Neural cell (in vitro differentiated cells): ENCODE data around the gene CFL2. TPM values are rescaled to one million over a fixed set of nuclear protein-coding genes. Genes with fewer than 3 reads are reported as not detected.

Experiments used
- H2AFZ ChIP-seq: fragments of 200-600, 300-800 bp; sonication (generic), shearing (Covaris generic); 2 replicates; pipeline ENCODE4 v1.6.0; 2014; ENCODE audit warnings: low read depth, mild to moderate bottlenecking, antibody characterized with exemption, low read length, moderate library complexity
- H3F3A ChIP-seq: fragments of 200-600 bp; shearing (Covaris generic); 2 replicates; pipeline ENCODE4 v1.6.1; 2016; ENCODE audit warnings: mild to moderate bottlenecking, moderate library complexity, mixed read lengths, antibody characterized with exemption, low read length; ENCODE audit not compliant: insufficient read depth, poor library complexity, severe bottlenecking
- H3K27ac ChIP-seq: fragments of 200-600, 300-800 bp; sonication (generic), shearing (Covaris generic); 2 replicates; pipeline ENCODE4 v1.5.1; 2014; ENCODE audit warnings: mild to moderate bottlenecking, low read length, moderate library complexity
- H3K27me3 ChIP-seq: fragments of 300-800, 200-600 bp; sonication (generic), shearing (Covaris generic); 2 replicates; pipeline ENCODE4 v1.6.0; 2014; ENCODE audit warnings: mild to moderate bottlenecking, low read depth, low read length, moderate library complexity; ENCODE audit not compliant: insufficient read depth
- H3K36me3 ChIP-seq: fragments of 300-800, 200-600 bp; sonication (generic), shearing (Covaris generic); 2 replicates; pipeline ENCODE4 v1.5.1; 2014; ENCODE audit warnings: mild to moderate bottlenecking, antibody characterized with exemption, low read length, moderate library complexity; ENCODE audit not compliant: insufficient read depth
- H3K4me2 ChIP-seq: fragments of 300-800, 200-600 bp; sonication (generic), shearing (Covaris generic); 2 replicates; pipeline ENCODE4 v1.6.0; 2014; ENCODE audit warnings: mild to moderate bottlenecking, low read length
- H3K4me3 ChIP-seq: fragments of 300-800, 200-600 bp; sonication (generic), shearing (Covaris generic); 2 replicates; pipeline ENCODE4 v1.5.1; 2014; ENCODE audit warnings: mild to moderate bottlenecking, low read length, moderate library complexity
- H3K79me2 ChIP-seq: fragments of 200-600 bp; shearing (Covaris generic); replicated peaks from 2 replicates; pipeline ENCODE4 v1.6.0; 2014; ENCODE audit warnings: mild to moderate bottlenecking, low read length, moderate library complexity; ENCODE audit not compliant: insufficient read depth
- H3K9ac ChIP-seq: fragments of 300-800, 200-600 bp; sonication (generic), shearing (Covaris generic); 2 replicates; pipeline ENCODE4 v1.6.1; 2016; ENCODE audit warnings: mild to moderate bottlenecking, low read length, mixed read lengths
- H3K9me2 ChIP-seq: fragments of 200-600 bp; shearing (Covaris generic); 2 replicates; pipeline ENCODE4 v1.6.1; 2016; ENCODE audit warnings: mild to moderate bottlenecking, low read length, mixed read lengths; ENCODE audit not compliant: insufficient read depth
- H3K9me3 ChIP-seq: fragments of 200-600, 300-800 bp; sonication (generic), shearing (Covaris generic); 2 replicates; pipeline ENCODE4 v1.6.1; 2016; ENCODE audit warnings: mild to moderate bottlenecking, mixed run types, low read length, moderate library complexity, mixed read lengths
- H4K20me1 ChIP-seq: fragments of 200-600 bp; shearing (Covaris generic); 2 replicates; pipeline ENCODE4 v1.6.1; 2016; ENCODE audit warnings: mild to moderate bottlenecking, mixed run types; ENCODE audit not compliant: insufficient read depth
- EP300 ChIP-seq: fragments of 450-650 bp; conservative IDR thresholded peaks from 2 replicates; pipeline ENCODE4 v1.6.1; 2014; ENCODE audit warnings: antibody characterized with exemption, mild to moderate bottlenecking, moderate library complexity; ENCODE audit not compliant: poor library complexity, severe bottlenecking
- EZH2 ChIP-seq: fragments of 200-600, 300-800 bp; shearing (Covaris generic), sonication (generic); IDR thresholded peaks from 2 replicates; pipeline ENCODE4 v1.6.1; 2014; ENCODE audit warnings: antibody characterized with exemption, low read length, borderline replicate concordance, mild to moderate bottlenecking; ENCODE audit not compliant: insufficient read depth, poor library complexity, severe bottlenecking
- MXI1 ChIP-seq: fragments of 450-650 bp; conservative IDR thresholded peaks from 2 replicates; pipeline ENCODE4 v1.6.1; 2014; ENCODE audit warnings: antibody characterized with exemption, mild to moderate bottlenecking; ENCODE audit not compliant: poor library complexity, severe bottlenecking
- POLR2AphosphoS5 ChIP-seq: IDR thresholded peaks from 2 replicates; pipeline ENCODE4 v1.6.1; 2012
- RAD21 ChIP-seq: fragments of 450-650 bp; conservative IDR thresholded peaks from 2 replicates; pipeline ENCODE4 v1.6.1; 2014; ENCODE audit warnings: antibody characterized with exemption, mild to moderate bottlenecking, moderate library complexity
- SMC3 ChIP-seq: fragments of 450-650 bp; conservative IDR thresholded peaks from 2 replicates; pipeline ENCODE4 v1.6.1; 2014; ENCODE audit warnings: antibody characterized with exemption, mild to moderate bottlenecking, moderate library complexity; ENCODE audit not compliant: poor library complexity
- TAF1 ChIP-seq: IDR thresholded peaks from 2 replicates; pipeline ENCODE4 v1.6.1; 2012; ENCODE audit warnings: low read depth
- polyA plus RNA-seq: library from polyadenylated mRNA; depleted of rRNA; stranded (reverse); fragments of >200 nt; gene quantifications from 2 replicates; pipeline ENCODE4 v1.2.3, GENCODE V29; 2014
- TF ChIP-seq, protein P1 (sequence below): IDR thresholded peaks from 2 replicates; pipeline ENCODE4 v1.6.1; 2012; ENCODE audit warnings: borderline replicate concordance
- TF ChIP-seq, protein P2 (sequence below): fragments of 450-650 bp; IDR thresholded peaks from 2 replicates; pipeline ENCODE4 v1.5.1; 2014; ENCODE audit warnings: antibody characterized with exemption, mild to moderate bottlenecking, moderate library complexity; ENCODE audit not compliant: poor library complexity, severe bottlenecking

The CFL2 gene
- polyA plus RNA-seq, 1 donor from 2014 or later = 37.8 TPM

DNA sequence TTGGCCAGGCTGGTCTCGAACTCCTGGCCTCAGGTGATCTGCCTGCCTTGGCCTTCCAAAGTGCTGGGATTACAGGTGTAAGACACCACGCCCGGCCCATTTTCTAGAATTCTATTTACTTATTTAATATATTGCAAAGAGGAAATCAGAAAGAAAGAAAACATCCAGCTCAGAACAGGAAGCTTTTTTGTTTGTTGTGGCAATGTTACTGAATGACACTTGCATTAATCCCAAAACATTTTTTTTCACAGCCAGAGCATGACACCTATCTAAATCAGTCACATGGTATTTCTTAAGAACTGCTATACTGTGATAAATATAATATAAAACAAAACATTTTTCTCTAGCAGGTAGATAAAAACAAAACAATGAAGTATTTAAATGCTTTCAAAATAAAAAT lies 12.6 kb downstream of the CFL2 start:
- H3K9me3 ChIP-seq = no peaks in the 10 kb centered on the region
- TF ChIP-seq, protein P1, sequence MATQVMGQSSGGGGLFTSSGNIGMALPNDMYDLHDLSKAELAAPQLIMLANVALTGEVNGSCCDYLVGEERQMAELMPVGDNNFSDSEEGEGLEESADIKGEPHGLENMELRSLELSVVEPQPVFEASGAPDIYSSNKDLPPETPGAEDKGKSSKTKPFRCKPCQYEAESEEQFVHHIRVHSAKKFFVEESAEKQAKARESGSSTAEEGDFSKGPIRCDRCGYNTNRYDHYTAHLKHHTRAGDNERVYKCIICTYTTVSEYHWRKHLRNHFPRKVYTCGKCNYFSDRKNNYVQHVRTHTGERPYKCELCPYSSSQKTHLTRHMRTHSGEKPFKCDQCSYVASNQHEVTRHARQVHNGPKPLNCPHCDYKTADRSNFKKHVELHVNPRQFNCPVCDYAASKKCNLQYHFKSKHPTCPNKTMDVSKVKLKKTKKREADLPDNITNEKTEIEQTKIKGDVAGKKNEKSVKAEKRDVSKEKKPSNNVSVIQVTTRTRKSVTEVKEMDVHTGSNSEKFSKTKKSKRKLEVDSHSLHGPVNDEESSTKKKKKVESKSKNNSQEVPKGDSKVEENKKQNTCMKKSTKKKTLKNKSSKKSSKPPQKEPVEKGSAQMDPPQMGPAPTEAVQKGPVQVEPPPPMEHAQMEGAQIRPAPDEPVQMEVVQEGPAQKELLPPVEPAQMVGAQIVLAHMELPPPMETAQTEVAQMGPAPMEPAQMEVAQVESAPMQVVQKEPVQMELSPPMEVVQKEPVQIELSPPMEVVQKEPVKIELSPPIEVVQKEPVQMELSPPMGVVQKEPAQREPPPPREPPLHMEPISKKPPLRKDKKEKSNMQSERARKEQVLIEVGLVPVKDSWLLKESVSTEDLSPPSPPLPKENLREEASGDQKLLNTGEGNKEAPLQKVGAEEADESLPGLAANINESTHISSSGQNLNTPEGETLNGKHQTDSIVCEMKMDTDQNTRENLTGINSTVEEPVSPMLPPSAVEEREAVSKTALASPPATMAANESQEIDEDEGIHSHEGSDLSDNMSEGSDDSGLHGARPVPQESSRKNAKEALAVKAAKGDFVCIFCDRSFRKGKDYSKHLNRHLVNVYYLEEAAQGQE = no peak
- TF ChIP-seq SMC3 (no peak), MXI1 (no peak), RAD21 (no peak), POLR2AphosphoS5 (no peak)
- TF ChIP-seq, protein P2, sequence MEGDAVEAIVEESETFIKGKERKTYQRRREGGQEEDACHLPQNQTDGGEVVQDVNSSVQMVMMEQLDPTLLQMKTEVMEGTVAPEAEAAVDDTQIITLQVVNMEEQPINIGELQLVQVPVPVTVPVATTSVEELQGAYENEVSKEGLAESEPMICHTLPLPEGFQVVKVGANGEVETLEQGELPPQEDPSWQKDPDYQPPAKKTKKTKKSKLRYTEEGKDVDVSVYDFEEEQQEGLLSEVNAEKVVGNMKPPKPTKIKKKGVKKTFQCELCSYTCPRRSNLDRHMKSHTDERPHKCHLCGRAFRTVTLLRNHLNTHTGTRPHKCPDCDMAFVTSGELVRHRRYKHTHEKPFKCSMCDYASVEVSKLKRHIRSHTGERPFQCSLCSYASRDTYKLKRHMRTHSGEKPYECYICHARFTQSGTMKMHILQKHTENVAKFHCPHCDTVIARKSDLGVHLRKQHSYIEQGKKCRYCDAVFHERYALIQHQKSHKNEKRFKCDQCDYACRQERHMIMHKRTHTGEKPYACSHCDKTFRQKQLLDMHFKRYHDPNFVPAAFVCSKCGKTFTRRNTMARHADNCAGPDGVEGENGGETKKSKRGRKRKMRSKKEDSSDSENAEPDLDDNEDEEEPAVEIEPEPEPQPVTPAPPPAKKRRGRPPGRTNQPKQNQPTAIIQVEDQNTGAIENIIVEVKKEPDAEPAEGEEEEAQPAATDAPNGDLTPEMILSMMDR = no peak
- no peaks in the 10 kb centered on the region for H3K36me3 ChIP-seq
- no peaks in the 10 kb centered on the region for H4K20me1 ChIP-seq
- no peak overlapping the region for H3K27ac ChIP-seq
- H3K9ac ChIP-seq = no peak overlapping the region
- H3K79me2 ChIP-seq = no peaks in the 10 kb centered on the region
- no peak overlapping the region for H2AFZ ChIP-seq
- no peaks in the 10 kb centered on the region for H3F3A ChIP-seq
- H3K4me2 ChIP-seq = no peak overlapping the region
- H3K27me3 ChIP-seq = no peaks in the 10 kb centered on the region
- no peak overlapping the region for H3K4me3 ChIP-seq
- H3K9me2 ChIP-seq = no peaks in the 10 kb centered on the region

DNA sequence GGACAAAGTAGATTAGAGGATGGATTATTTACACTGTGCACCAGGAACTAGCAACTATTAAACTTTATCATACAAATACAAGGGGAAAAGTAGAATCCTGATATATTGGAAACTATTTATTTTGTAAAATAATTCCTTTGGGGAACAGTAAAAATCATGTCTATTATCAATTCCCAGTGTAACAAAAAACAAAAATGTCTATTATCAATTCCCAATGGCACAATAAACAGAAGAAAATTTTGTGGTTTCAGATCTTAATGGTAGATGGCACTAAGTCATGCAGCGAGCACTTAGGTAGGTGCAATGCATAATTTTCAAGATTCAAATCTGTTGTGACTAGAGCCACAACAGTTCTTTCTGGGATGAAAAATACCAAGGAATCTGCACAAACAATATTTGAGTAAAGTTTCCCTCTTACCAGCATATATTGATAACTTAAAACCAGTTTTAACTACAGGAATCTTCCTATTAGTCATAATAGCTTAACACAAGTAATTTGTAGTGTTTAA lies 13.7 kb downstream of the CFL2 start:
- Histone ChIP-seq H3K79me2 (no peaks in the 10 kb centered on the region), H3K36me3 (no peaks in the 10 kb centered on the region), H4K20me1 (no peaks in the 10 kb centered on the region), H3K9me3 (no peaks in the 10 kb centered on the region), H2AFZ (no peak overlapping the region), H3K27ac (no peak overlapping the region), H3K27me3 (no peaks in the 10 kb centered on the region), H3K4me2 (no peak overlapping the region), H3F3A (no peaks in the 10 kb centered on the region), H3K4me3 (no peak overlapping the region), H3K9me2 (no peaks in the 10 kb centered on the region), H3K9ac (no peak overlapping the region)
- TF ChIP-seq, protein P1 = no peak
- TF ChIP-seq EZH2 (no peak), EP300 (no peak), SMC3 (no peak), TAF1 (no peak), RAD21 (no peak), POLR2AphosphoS5 (no peak), MXI1 (no peak)
- TF ChIP-seq, protein P2 = no peak
